Hair follicular keratinocyte (primary cell): ENCODE data around the gene DLL1. TPM values are rescaled to one million over a fixed set of nuclear protein-coding genes. Genes with fewer than 3 reads are reported as not detected.

Source experiments
- total RNA-seq: library from RNA; depleted of rRNA; stranded (reverse); fragments of >200 nt; gene quantifications from 2 replicates; pipeline ENCODE4 v1.2.3, GENCODE V29; 2015

Gene DLL1
- total RNA-seq = 19.4 and 37.1 TPM in 2 replicates

GRCh38 chr6:170290296-170291128 lies at the start of gene DLL1:
DLL1 (minus strand) TSS chr6:170291078; CDS start chr6:170290139, 939 bp downstream.

GRCh38 chr6:170306324-170307079 lies 15.6 kb upstream of the DLL1 start, which contains the start of gene FAM120B:
FAM120B (plus strand) TSS chr6:170306758; CDS start chr6:170317391, 10,633 bp downstream.

Other genes with a start within 250 kb of the DLL1 start
- gene FAM120B, start 15.7 kb upstream of the DLL1 start, total RNA-seq = 8.2 and 13.0 TPM in 2 replicates